ENCODE data around the gene CFAP97D1.

DNA sequence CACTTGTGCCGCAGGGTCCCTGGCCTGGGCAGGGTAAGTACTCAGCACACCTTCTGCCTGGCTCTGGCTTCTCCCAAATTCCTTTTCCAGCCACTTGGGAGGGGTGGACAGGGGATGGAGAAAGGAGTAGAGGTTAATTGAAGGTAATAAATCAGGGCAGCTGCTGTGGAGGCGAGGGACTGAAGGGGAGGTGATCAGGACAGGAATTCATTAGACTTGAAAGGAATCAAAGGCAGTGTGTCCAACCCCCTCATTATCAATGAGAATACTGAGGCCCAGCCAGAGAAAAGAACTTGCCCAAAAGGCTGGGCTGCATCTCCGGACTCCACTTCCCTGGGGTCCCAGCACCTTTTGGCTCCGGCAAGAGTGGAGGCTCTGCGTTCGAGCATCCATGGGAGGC, 24.0 kb upstream of the CFAP97D1 start:
- TF ChIP-seq, protein P1, sequence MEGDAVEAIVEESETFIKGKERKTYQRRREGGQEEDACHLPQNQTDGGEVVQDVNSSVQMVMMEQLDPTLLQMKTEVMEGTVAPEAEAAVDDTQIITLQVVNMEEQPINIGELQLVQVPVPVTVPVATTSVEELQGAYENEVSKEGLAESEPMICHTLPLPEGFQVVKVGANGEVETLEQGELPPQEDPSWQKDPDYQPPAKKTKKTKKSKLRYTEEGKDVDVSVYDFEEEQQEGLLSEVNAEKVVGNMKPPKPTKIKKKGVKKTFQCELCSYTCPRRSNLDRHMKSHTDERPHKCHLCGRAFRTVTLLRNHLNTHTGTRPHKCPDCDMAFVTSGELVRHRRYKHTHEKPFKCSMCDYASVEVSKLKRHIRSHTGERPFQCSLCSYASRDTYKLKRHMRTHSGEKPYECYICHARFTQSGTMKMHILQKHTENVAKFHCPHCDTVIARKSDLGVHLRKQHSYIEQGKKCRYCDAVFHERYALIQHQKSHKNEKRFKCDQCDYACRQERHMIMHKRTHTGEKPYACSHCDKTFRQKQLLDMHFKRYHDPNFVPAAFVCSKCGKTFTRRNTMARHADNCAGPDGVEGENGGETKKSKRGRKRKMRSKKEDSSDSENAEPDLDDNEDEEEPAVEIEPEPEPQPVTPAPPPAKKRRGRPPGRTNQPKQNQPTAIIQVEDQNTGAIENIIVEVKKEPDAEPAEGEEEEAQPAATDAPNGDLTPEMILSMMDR (IDR thresholded peaks at IDR 0.05): no peak
- TF ChIP-seq POLR2A (IDR thresholded peaks at IDR 0.05) (no peak), EP300 (IDR thresholded peaks at IDR 0.05; ENCODE audit: low read depth) (no peak)

Measured in transverse colon (tissue), 3 donors.